ENCODE measurements around the gene ANKRD12.

Gene ANKRD12

GRCh38 chr18:9243029-9243428, 106.4 kb downstream of the ANKRD12 start:
- no peak for TF ChIP-seq CTCF (conservative IDR thresholded peaks at IDR 0.05; ENCODE audit: low read depth, low read length)

GRCh38 chr18:9244376-9244775, 107.8 kb downstream of the ANKRD12 start:
- no peak overlapping the region for H3K9ac ChIP-seq
- H3K27me3 ChIP-seq (ENCODE audit: insufficient read depth, low read depth): no peaks in the 10 kb centered on the region
- H3K4me1 ChIP-seq (ENCODE audit: low read depth, poor library complexity, severe bottlenecking): no peaks in the 10 kb centered on the region
- no peak for TF ChIP-seq CTCF (conservative IDR thresholded peaks at IDR 0.05; ENCODE audit: low read depth, low read length)
- no peak overlapping the region for H2AFZ ChIP-seq (ENCODE audit: low read depth)
- H3K79me2 ChIP-seq (ENCODE audit: insufficient read depth, low read depth): no peaks in the 10 kb centered on the region
- H3K36me3 ChIP-seq (ENCODE audit: insufficient read depth): no peaks in the 10 kb centered on the region
- H3K4me2 ChIP-seq: no peak overlapping the region
- no peaks in the 10 kb centered on the region for H4K20me1 ChIP-seq (ENCODE audit: insufficient read depth)
- no peak overlapping the region for H3K27ac ChIP-seq
- no peak overlapping the region for H3K4me3 ChIP-seq (IDR thresholded peaks at IDR 0.05; ENCODE audit: insufficient read depth, low read depth, low read length)

More at GRCh38 chr18:9243029-9243428, 106.4 kb downstream of the ANKRD12 start:
- no peak overlapping the region for H3K27ac ChIP-seq
- H3K4me1 ChIP-seq (ENCODE audit: low read depth, poor library complexity, severe bottlenecking): no peaks in the 10 kb centered on the region
- no peak overlapping the region for H2AFZ ChIP-seq (ENCODE audit: low read depth)
- no peak overlapping the region for H3K9ac ChIP-seq
- no peaks in the 10 kb centered on the region for H4K20me1 ChIP-seq (ENCODE audit: insufficient read depth)
- no peak overlapping the region for H3K4me3 ChIP-seq (IDR thresholded peaks at IDR 0.05; ENCODE audit: insufficient read depth, low read depth, low read length)
- no peaks in the 10 kb centered on the region for H3K79me2 ChIP-seq (ENCODE audit: insufficient read depth, low read depth)
- no peaks in the 10 kb centered on the region for H3K27me3 ChIP-seq (ENCODE audit: insufficient read depth, low read depth)
- H3K36me3 ChIP-seq (ENCODE audit: insufficient read depth): no peaks in the 10 kb centered on the region
- H3K4me2 ChIP-seq: no peak overlapping the region

- no peaks in the 10 kb centered on the region for H4K20me1 ChIP-seq (ENCODE audit: insufficient read depth)
- no peaks in the 10 kb centered on the region for H3K4me1 ChIP-seq (ENCODE audit: low read depth, poor library complexity, severe bottlenecking)
- no peak overlapping the region for H3K4me2 ChIP-seq
- H3K9ac ChIP-seq: no peak overlapping the region
- no peaks in the 10 kb centered on the region for H3K27me3 ChIP-seq (ENCODE audit: insufficient read depth, low read depth)
- no peaks in the 10 kb centered on the region for H3K36me3 ChIP-seq (ENCODE audit: insufficient read depth)
- H3K79me2 ChIP-seq (ENCODE audit: insufficient read depth, low read depth): no peaks in the 10 kb centered on the region
- no peak overlapping the region for H3K27ac ChIP-seq
- H3K4me3 ChIP-seq (IDR thresholded peaks at IDR 0.05; ENCODE audit: insufficient read depth, low read depth, low read length): no peak overlapping the region
- TF ChIP-seq CTCF (conservative IDR thresholded peaks at IDR 0.05; ENCODE audit: low read depth, low read length): no peak
- H2AFZ ChIP-seq (ENCODE audit: low read depth): no peak overlapping the region
Observed at GRCh38 chr18:9248661-9249060, 112.1 kb downstream of the ANKRD12 start.

GRCh38 chr18:9249254-9249653, 112.7 kb downstream of the ANKRD12 start:
- no peak overlapping the region for H3K27ac ChIP-seq
- no peaks in the 10 kb centered on the region; the same call in 1 of the 2 replicates for H3K36me3 ChIP-seq (ENCODE audit: insufficient read depth)
- H3K4me3 ChIP-seq (IDR thresholded peaks at IDR 0.05; ENCODE audit: insufficient read depth, low read depth, low read length): no peak overlapping the region
- no peak for TF ChIP-seq CTCF (conservative IDR thresholded peaks at IDR 0.05; ENCODE audit: low read depth, low read length)
- H3K27me3 ChIP-seq (ENCODE audit: insufficient read depth, low read depth): no peaks in the 10 kb centered on the region
- no peak overlapping the region for H3K9ac ChIP-seq
- no peak overlapping the region for H2AFZ ChIP-seq (ENCODE audit: low read depth)
- H3K79me2 ChIP-seq (ENCODE audit: insufficient read depth, low read depth): no peaks in the 10 kb centered on the region
- H4K20me1 ChIP-seq (ENCODE audit: insufficient read depth): no peaks in the 10 kb centered on the region
- no peak overlapping the region for H3K4me2 ChIP-seq
- H3K4me1 ChIP-seq (ENCODE audit: low read depth, poor library complexity, severe bottlenecking): no peaks in the 10 kb centered on the region
